ENCODE results near the gene RPS21. TPM values are rescaled to one million over a fixed set of nuclear protein-coding genes. Genes with fewer than 3 reads are reported as not detected.

The RPS21 gene
- total and polyA plus RNA-seq, 2 of the 13 experiments (the other 11 are each of a cell fraction or from before 2014, with no cell fraction given) = 2,647 to 11,063 TPM

DNA sequence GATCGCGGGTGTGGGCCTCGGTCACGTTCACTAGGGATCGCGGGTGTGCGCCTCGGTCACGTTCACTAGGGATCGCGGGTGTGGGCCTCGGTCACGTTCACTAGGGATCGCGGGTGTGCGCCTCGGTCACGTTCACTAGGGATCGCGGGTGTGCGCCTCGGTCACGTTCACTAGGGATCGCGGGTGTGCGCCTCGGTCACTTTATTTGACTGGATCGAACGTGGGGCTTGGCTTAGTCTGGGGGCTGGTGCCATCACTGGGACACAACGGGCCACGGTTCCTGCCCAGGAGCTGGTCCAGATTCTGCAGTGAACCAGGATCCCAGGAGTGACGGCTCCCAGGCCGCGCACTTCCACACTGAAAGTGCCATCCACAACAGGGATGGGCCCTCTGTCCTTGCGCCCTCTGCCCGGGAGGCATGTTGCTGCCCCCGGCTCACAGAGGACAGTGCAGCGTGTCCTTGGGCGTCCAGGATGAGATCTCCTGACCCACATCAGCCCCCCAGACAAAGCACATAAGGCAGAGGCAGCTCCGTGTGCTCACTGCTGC is 13.2 kb upstream of the RPS21 start (continued):
- 0 out of 2 replicates have a peak, but pooled peaks have one; percentile 21 for TF ChIP-seq GABPB1 (CRISPR knock-in tag; IDR thresholded peaks at IDR 0.05)
- 0 out of 2 replicates have a peak, but pooled peaks have one; percentile 2 for TF ChIP-seq RAD21 (CRISPR knock-in tag; IDR thresholded peaks at IDR 0.05)
- 0 out of 2 replicates have a peak, but pooled peaks have one; percentile 0 for TF ChIP-seq TRIM24 (CRISPR knock-in tag; IDR thresholded peaks at IDR 0.05)

DNA sequence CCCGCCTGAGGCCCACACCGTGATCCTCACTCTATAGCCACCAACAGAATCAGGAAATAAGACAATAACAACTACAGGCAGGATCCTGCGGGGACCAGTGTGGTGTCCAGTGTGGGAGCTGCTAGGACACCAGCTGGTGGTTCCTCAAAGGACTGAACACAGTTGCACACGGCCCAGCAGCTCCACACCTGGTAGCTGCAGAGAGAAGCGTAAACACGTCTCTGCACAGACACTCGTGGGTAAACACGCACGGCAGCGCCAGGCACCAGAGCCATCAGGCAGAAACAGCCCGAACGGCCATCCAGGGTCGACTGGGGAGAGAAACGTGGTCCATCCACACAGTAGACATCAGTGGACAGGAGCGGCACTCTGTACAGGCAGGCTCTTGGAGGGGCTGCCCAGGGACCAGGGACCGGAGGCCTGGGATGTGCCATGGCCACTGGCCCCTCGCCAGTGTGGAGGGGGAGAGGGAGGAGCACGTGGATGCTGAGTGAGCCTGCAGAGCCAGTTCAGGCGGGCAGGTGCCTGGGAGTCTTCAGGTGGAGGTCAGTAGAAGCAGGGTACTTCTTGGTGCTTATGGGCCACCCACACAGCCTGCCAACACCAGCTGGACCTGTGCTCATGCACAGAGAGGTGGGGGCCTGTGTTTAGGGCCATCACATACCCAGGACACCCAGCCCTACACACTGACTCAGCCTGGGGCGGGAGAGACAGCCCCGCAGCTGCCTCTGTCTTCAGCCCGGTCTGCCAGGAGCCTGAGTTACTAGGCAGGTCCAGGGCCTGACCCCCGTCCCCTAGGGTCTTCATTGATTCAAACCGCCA is 12.4 kb upstream of the RPS21 start:
- in situ Hi-C loops (cut with HindIII; ENCODE audit: extremely low pct_ligation_motif_present, low pct_unique_long_range_greater_than_20kb) (no loop called here), intact Hi-C loops (cut with micrococcal nuclease; ENCODE audit: unreplicated experiment) (loop anchor here (5.0 to 10.0 kb wide), 2 partner anchors 137 to 420 kb away; partner anchors contain the start of genes MRGBP and OSBPL2)
- Histone ChIP-seq H4K20me1 (ENCODE audit: insufficient read depth, low read length) (no peaks in the 10 kb centered on the region), H3K4me2 (ENCODE audit: low read depth, low read length) (peak overlapping the region; percentile 88), H3K79me2 (ENCODE audit: insufficient read depth, low read length) (no peaks in the 10 kb centered on the region), H3K27me3 (ENCODE audit: control insufficient read depth in 1 of 2, insufficient read depth in 2 of 2, low read length in 2 of 2) (no peaks in the 10 kb centered on the region), H3K4me3 (replicated peaks in 1 of 3; ENCODE audit: insufficient read depth in 1 of 3, low read depth in 2 of 3, low read length in 3 of 3) (peak overlapping the region; percentile 47 to 71 (median 62); a peak in 5 of 6 replicates), H3K9me3 (ENCODE audit: low read length) (no peaks in the 10 kb centered on the region), H2AFZ (ENCODE audit: low read length) (no peak overlapping the region), H3K36me3 (replicated peaks in 1 of 2; ENCODE audit: control insufficient read depth in 1 of 2, insufficient read depth in 2 of 2, low read length in 2 of 2) (no peaks in the 10 kb centered on the region), H3K4me1 (ENCODE audit: insufficient read depth, low read length) (peaks cover 79% of the 10 kb centered on the region), H3K9ac (ENCODE audit: insufficient read depth, low read depth, low read length) (peak overlapping the region; percentile 68; the same call in 1 of the 2 replicates), H3K27ac (ENCODE audit: extremely low read length, insufficient read depth, low read length) (no peak overlapping the region)
- WGBS (ENCODE audit: low lambda C conversion rate) = 32% methylated on average over 14 of the region's 24 CpGs
- DNase-seq (ENCODE audit: low spot score) = no peak
- no TSS peak for BruUV-seq (replicated peaks)
- no peak for FAIRE-seq
- CTCF ChIA-PET (ENCODE audit: low intra/inter-chr PET ratio, low total read pairs) = interaction anchor here (2.5 to 4.8 kb wide), 2 partner anchors 7 to 72 kb away, joined by 8 to 73 read pairs; partner anchors contain the start of genes ADRM1 and LAMA5
- POLR2A ChIA-PET = interaction anchor here (0.6 to 5.4 kb wide), 15 partner anchors 9 to 74 kb away, joined by 3 to 95 read pairs (median 6); partner anchors contain the start of genes ADRM1, LAMA5 and RPS21
- peak; percentile 2 for ATAC-seq
- TF ChIP-seq ZNF83 (CRISPR knock-in tag; IDR thresholded peaks at IDR 0.05; ENCODE audit: borderline replicate concordance) (0 out of 2 replicates have a peak, but pooled peaks have one; percentile 39), KDM5A (IDR thresholded peaks at IDR 0.05; ENCODE audit: borderline replicate concordance, low read length) (no peak), NR2F1 (CRISPR knock-in tag; IDR thresholded peaks at IDR 0.05) (no peak), HES4 (CRISPR knock-in tag; IDR thresholded peaks at IDR 0.05; ENCODE audit: borderline replicate concordance) (0 out of 2 replicates have a peak, but pooled peaks have one; percentile 31), MAZ (IDR thresholded peaks at IDR 0.05; ENCODE audit: borderline replicate concordance, low read depth, low read length) (no peak), MAZ (CRISPR knock-in tag; IDR thresholded peaks at IDR 0.05; ENCODE audit: low read depth) (0 out of 2 replicates have a peak, but pooled peaks have one; percentile 32), FOXA1 (IDR thresholded peaks at IDR 0.05) (no peak), FOXA1 (CRISPR knock-in tag; IDR thresholded peaks at IDR 0.05) (peak; percentile 60; the same call in 1 of the 2 replicates), IRF2 (CRISPR knock-in tag; IDR thresholded peaks at IDR 0.05) (0 out of 2 replicates have a peak, but pooled peaks have one; percentile 29), POGZ (CRISPR knock-in tag; IDR thresholded peaks at IDR 0.05) (0 out of 2 replicates have a peak, but pooled peaks have one; percentile 16), TEAD3 (CRISPR knock-in tag; optimal IDR thresholded peaks at IDR 0.05; ENCODE audit: borderline replicate concordance) (peak; percentile 6), ELF3 (CRISPR knock-in tag; IDR thresholded peaks at IDR 0.05) (0 out of 2 replicates have a peak, but pooled peaks have one; percentile 11), ZNF614 (CRISPR knock-in tag; IDR thresholded peaks at IDR 0.05; ENCODE audit: borderline replicate concordance) (no peak), KDM2A (CRISPR knock-in tag; IDR thresholded peaks at IDR 0.05; ENCODE audit: borderline replicate concordance, low read depth) (peak; percentile 28; the same call in 1 of the 2 replicates)
- TF ChIP-seq, protein P1, sequence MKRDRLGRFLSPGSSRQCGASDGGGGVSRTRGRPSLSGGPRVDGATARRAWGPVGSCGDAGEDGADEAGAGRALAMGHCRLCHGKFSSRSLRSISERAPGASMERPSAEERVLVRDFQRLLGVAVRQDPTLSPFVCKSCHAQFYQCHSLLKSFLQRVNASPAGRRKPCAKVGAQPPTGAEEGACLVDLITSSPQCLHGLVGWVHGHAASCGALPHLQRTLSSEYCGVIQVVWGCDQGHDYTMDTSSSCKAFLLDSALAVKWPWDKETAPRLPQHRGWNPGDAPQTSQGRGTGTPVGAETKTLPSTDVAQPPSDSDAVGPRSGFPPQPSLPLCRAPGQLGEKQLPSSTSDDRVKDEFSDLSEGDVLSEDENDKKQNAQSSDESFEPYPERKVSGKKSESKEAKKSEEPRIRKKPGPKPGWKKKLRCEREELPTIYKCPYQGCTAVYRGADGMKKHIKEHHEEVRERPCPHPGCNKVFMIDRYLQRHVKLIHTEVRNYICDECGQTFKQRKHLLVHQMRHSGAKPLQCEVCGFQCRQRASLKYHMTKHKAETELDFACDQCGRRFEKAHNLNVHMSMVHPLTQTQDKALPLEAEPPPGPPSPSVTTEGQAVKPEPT (CRISPR knock-in tag; IDR thresholded peaks at IDR 0.05; ENCODE audit: low read depth) = 0 out of 2 replicates have a peak, but pooled peaks have one; percentile 42
- TF ChIP-seq, protein P2, sequence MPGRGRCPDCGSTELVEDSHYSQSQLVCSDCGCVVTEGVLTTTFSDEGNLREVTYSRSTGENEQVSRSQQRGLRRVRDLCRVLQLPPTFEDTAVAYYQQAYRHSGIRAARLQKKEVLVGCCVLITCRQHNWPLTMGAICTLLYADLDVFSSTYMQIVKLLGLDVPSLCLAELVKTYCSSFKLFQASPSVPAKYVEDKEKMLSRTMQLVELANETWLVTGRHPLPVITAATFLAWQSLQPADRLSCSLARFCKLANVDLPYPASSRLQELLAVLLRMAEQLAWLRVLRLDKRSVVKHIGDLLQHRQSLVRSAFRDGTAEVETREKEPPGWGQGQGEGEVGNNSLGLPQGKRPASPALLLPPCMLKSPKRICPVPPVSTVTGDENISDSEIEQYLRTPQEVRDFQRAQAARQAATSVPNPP (CRISPR knock-in tag; IDR thresholded peaks at IDR 0.05) = no peak

Data from HepG2 (cell line).